Measurements from ENCODE around the gene SMNDC1. TPM values are rescaled to one million over a fixed set of nuclear protein-coding genes. Genes with fewer than 3 reads are reported as not detected.

Gene SMNDC1
- total RNA-seq (10 to 100 TPM; 16.4 to 20.9 TPM), polyA plus RNA-seq (ENCODE audit: insufficient read depth, low read depth, low replicate concordance) (33.2 TPM)
- long read RNA-seq, donor 1, full-length matches to known transcripts: 12 of 12 reads
- long read RNA-seq, donor 1, partial matches to known transcripts: 0 of 12 reads
- long read RNA-seq, donor 1, other reads (novel, unspliced or antisense): 0 of 12 reads
- long read RNA-seq, donor 2, full-length matches to known transcripts: 15 of 15 reads
- long read RNA-seq, donor 2, partial matches to known transcripts: 0 of 15 reads
- long read RNA-seq, donor 2, other reads (novel, unspliced or antisense): 0 of 15 reads

- DNase-seq: peak; percentile 99
- 1% methylated on average over 26 to 42 of the region's 42 CpGs for WGBS, 2 donors
- H3K9me3 ChIP-seq: no peaks in the 10 kb centered on the region
- H3K4me1 ChIP-seq: peaks cover 11% of the 10 kb centered on the region
- no peaks in the 10 kb centered on the region for H3K27me3 ChIP-seq
- intact Hi-C loops (cut with DNase I; ENCODE audit: low total_unique reads): no loop called here
- H3K36me3 ChIP-seq (ENCODE audit: low read depth, missing control alignments): no peaks in the 10 kb centered on the region
- H3K4me3 ChIP-seq: peak within 1 kb of the TSS; percentile 93 to 97
- peak within 1 kb of the TSS; percentile 88 to 94 for H3K27ac ChIP-seq
- TF ChIP-seq, protein P1, sequence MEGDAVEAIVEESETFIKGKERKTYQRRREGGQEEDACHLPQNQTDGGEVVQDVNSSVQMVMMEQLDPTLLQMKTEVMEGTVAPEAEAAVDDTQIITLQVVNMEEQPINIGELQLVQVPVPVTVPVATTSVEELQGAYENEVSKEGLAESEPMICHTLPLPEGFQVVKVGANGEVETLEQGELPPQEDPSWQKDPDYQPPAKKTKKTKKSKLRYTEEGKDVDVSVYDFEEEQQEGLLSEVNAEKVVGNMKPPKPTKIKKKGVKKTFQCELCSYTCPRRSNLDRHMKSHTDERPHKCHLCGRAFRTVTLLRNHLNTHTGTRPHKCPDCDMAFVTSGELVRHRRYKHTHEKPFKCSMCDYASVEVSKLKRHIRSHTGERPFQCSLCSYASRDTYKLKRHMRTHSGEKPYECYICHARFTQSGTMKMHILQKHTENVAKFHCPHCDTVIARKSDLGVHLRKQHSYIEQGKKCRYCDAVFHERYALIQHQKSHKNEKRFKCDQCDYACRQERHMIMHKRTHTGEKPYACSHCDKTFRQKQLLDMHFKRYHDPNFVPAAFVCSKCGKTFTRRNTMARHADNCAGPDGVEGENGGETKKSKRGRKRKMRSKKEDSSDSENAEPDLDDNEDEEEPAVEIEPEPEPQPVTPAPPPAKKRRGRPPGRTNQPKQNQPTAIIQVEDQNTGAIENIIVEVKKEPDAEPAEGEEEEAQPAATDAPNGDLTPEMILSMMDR (IDR thresholded peaks at IDR 0.05): peak in 1 of 3 experiments; percentile 0
- peak; percentile 31 for TF ChIP-seq POLR2A (IDR thresholded peaks at IDR 0.05)
Measured at GRCh38 chr10:110304780-110305421, at the start of gene SMNDC1. Gene SMNDC1, minus strand, starts transcription at chr10:110304920. Its CDS starts 1,333 bp downstream, at chr10:110303587.

DNA sequence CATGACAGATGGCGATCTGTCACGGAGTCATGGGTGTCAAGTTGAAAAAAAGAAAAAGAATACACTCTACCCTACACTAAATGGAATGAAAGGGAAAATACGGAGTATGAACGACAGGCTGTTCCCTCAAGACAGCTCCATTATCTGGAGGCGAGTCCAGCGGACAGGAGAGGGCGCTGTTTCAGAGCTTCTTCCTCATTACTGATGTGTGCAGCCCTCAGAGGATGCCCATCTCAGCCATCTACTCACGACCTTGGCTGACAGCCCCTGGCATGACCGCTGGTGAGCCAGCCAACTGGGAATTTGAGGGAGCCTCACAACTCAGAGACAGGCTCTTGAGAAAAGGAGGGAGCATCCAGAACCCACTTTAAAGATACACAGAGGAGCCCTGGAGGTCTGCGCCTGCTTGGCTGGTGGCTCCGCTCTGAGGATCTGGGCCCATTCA is 49.6 kb upstream of the SMNDC1 start:
- Histone ChIP-seq H3K36me3 (ENCODE audit: low read depth, missing control alignments) (no peaks in the 10 kb centered on the region), H3K27ac (no peak overlapping the region), H3K4me1 (no peaks in the 10 kb centered on the region), H3K4me3 (no peak overlapping the region), H3K27me3 (no peaks in the 10 kb centered on the region), H3K9me3 (no peaks in the 10 kb centered on the region)
- intact Hi-C loops (cut with DNase I; ENCODE audit: low total_unique reads): no loop called here
- no peak for TF ChIP-seq POLR2A (IDR thresholded peaks at IDR 0.05)
- TF ChIP-seq, protein P1 (IDR thresholded peaks at IDR 0.05): peak; percentile 46 to 76 (median 68)
- WGBS, 2 donors: 44 to 53% methylated on average over 11 of the region's 11 CpGs
- DNase-seq: peak; percentile 91

GRCh38 chr10:110353244-110354119 is 48.8 kb upstream of the SMNDC1 start:
- TF ChIP-seq, protein P1 (IDR thresholded peaks at IDR 0.05): no peak
- TF ChIP-seq POLR2A (IDR thresholded peaks at IDR 0.05): no peak
- Histone ChIP-seq H3K36me3 (ENCODE audit: low read depth, missing control alignments) (no peaks in the 10 kb centered on the region), H3K4me3 (no peak overlapping the region), H3K27ac (no peak overlapping the region), H3K27me3 (no peaks in the 10 kb centered on the region), H3K4me1 (no peaks in the 10 kb centered on the region), H3K9me3 (no peaks in the 10 kb centered on the region)
- intact Hi-C loops (cut with DNase I; ENCODE audit: low total_unique reads): no loop called here
- 44 to 48% methylated on average over 14 of the region's 14 CpGs for WGBS, 2 donors
- DNase-seq: no peak

DNA sequence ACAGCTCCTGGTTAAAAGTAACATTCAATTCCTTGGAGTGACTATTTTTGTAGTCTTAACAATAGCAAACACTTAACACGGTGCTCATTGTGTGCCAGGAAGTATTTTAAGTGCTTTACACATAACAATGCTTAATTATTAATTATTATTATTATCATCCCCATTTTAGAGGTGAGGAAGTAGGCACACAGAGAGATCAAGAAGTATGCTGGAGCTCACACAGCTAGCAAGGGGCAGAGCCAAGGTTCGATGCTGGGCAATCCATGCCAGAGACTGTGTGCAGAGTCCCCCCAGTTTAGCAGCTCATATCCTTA is 48.2 kb upstream of the SMNDC1 start:
- DNase-seq: no peak
- TF ChIP-seq, protein P1 (IDR thresholded peaks at IDR 0.05): no peak
- TF ChIP-seq POLR2A (IDR thresholded peaks at IDR 0.05): no peak
- intact Hi-C loops (cut with DNase I; ENCODE audit: low total_unique reads): no loop called here
- H3K36me3 ChIP-seq (ENCODE audit: low read depth, missing control alignments): no peaks in the 10 kb centered on the region
- no peaks in the 10 kb centered on the region for H3K9me3 ChIP-seq
- H3K27me3 ChIP-seq: no peaks in the 10 kb centered on the region
- H3K4me3 ChIP-seq: no peak overlapping the region
- H3K27ac ChIP-seq: no peak overlapping the region
- 34 to 53% methylated on average over 2 of the region's 2 CpGs for WGBS, 2 donors
- no peaks in the 10 kb centered on the region for H3K4me1 ChIP-seq

Measured in testis (tissue), 5 donors.